Fibroblast of lung (primary cell): ENCODE results near the gene STARD3. TPM values are rescaled to one million over a fixed set of nuclear protein-coding genes. Genes with fewer than 3 reads are reported as not detected.
A peak's percentile ranks its signal among the peaks of the same experiment; 100 is the strongest.

Experiments used
- DNase-seq, 2 donors: peaks; one replicate each; pipeline versions ENCODE4 v3.0.0 to v3.0.0-alpha.2; 2010; ENCODE audit warnings: low read depth in 2 of 2
- H2AFZ ChIP-seq: 2 replicates; pipeline ENCODE4 v1.5.1; 2012; ENCODE audit warnings: low read length, control low read depth, inconsistent platforms
- H3K27ac ChIP-seq: 2 replicates; pipeline ENCODE4 v1.5.1; 2011; ENCODE audit warnings: low read length, control low read depth; ENCODE audit not compliant: insufficient read depth
- H3K27me3 ChIP-seq: 2 replicates; pipeline ENCODE4 v1.5.1; 2011; ENCODE audit warnings: mild to moderate bottlenecking, low read length; ENCODE audit not compliant: control insufficient read depth, insufficient read depth
- H3K36me3 ChIP-seq: 2 replicates; pipeline ENCODE4 v1.5.1; 2011; ENCODE audit warnings: low read length; ENCODE audit not compliant: control insufficient read depth, insufficient read depth
- H3K4me1 ChIP-seq: 2 replicates; pipeline ENCODE4 v1.5.1; 2011; ENCODE audit warnings: low read length; ENCODE audit not compliant: control insufficient read depth, insufficient read depth; ENCODE audit errors: extremely low read depth
- H3K4me2 ChIP-seq: 2 replicates; pipeline ENCODE4 v1.5.1; 2011; ENCODE audit warnings: low read length, control low read depth; ENCODE audit not compliant: insufficient read depth; ENCODE audit errors: extremely low read depth
- H3K4me3 ChIP-seq, 4 experiments: fragments of 200-600 bp in 1 of 4; sonication (generic) in 1 of 4; replicated peaks in 1 of 4; 2 replicates each; pipeline ENCODE4 v1.5.1; 2011 to 2016; ENCODE audit warnings: low read length in 4 of 4, low read depth in 3 of 4, mild to moderate bottlenecking in 3 of 4, control low read depth in 2 of 4, inconsistent platforms in 1 of 4, mixed read lengths in 1 of 4; ENCODE audit not compliant: insufficient read depth in 1 of 4; ENCODE audit errors: control extremely low read depth in 1 of 4
- H3K79me2 ChIP-seq: 2 replicates; pipeline ENCODE4 v1.5.1; 2012; ENCODE audit warnings: mild to moderate bottlenecking, low read length, inconsistent platforms; ENCODE audit not compliant: control insufficient read depth, insufficient read depth
- H3K9ac ChIP-seq: 2 replicates; pipeline ENCODE4 v1.5.1; 2011; ENCODE audit warnings: mild to moderate bottlenecking, low read length, control low read depth; ENCODE audit not compliant: insufficient read depth
- H3K9me3 ChIP-seq: 2 replicates; pipeline ENCODE4 v1.5.1; 2012; ENCODE audit warnings: low read depth, low read length; ENCODE audit not compliant: control insufficient read depth, insufficient read depth
- H4K20me1 ChIP-seq: 2 replicates; pipeline ENCODE4 v1.5.1; 2011; ENCODE audit warnings: low read length; ENCODE audit not compliant: control insufficient read depth, insufficient read depth; ENCODE audit errors: extremely low read depth
- CTCF ChIP-seq, 2 donors: IDR thresholded peaks in 1 of 2; conservative IDR thresholded peaks in 1 of 2; 1 replicate in 1 of 2; 2 replicates in 1 of 2; pipeline ENCODE4 v1.5.1; 2011 to 2012; ENCODE audit warnings: low read length in 2 of 2, control low read depth in 1 of 2, inconsistent platforms in 1 of 2, low read depth in 1 of 2, mild to moderate bottlenecking in 1 of 2
- EZH2 ChIP-seq: IDR thresholded peaks from 2 replicates; pipeline ENCODE4 v1.5.1; 2012; ENCODE audit warnings: low read length, control low read depth, mild to moderate bottlenecking; ENCODE audit errors: missing control alignments
- polyA plus RNA-seq, 2 donors: library from polyadenylated mRNA; depleted of rRNA in 1 of 2; stranded (reverse) in 1 of 2; unstranded in 1 of 2; fragments of >200 nt; gene quantifications; 2 replicates each; pipeline ENCODE4 v1.2.1, GENCODE V29; 2011 to 2012; ENCODE audit warnings: missing spikeins in 1 of 2
- total RNA-seq: library from RNA; depleted of rRNA; stranded (reverse); fragments of >200 nt; gene quantifications from 2 replicates; pipeline ENCODE4 v1.2.1, GENCODE V29; 2014

The STARD3 gene
- total and polyA plus RNA-seq, 2 donors (not counting 1 experiment from before 2014, with no cell fraction given) = 30.4 to 31.7 TPM

GRCh38 chr17:39641883-39642282 is 4.9 kb downstream of the STARD3 start:
- peaks cover 28% of the 10 kb centered on the region for H3K79me2 ChIP-seq
- no peak for DNase-seq
- H2AFZ ChIP-seq = no peak overlapping the region
- H3K27ac ChIP-seq = no peak overlapping the region
- no peaks in the 10 kb centered on the region for H3K36me3 ChIP-seq
- TF ChIP-seq CTCF (conservative IDR thresholded peaks at IDR 0.05 in 1 of 2, IDR thresholded peaks at IDR 0.05 in 1 of 2; ENCODE audit: low read depth in 1 of 2, low read length in 2 of 2) = no peak
- no peak for TF ChIP-seq EZH2
- H3K9me3 ChIP-seq = no peaks in the 10 kb centered on the region
- no peak overlapping the region for H3K4me2 ChIP-seq
- no peak overlapping the region for H3K9ac ChIP-seq
- H3K4me1 ChIP-seq = peaks cover 16% of the 10 kb centered on the region
- no peaks in the 10 kb centered on the region for H3K27me3 ChIP-seq
- no peak overlapping the region for H3K4me3 ChIP-seq
- H4K20me1 ChIP-seq = peaks cover 1% of the 10 kb centered on the region

DNA sequence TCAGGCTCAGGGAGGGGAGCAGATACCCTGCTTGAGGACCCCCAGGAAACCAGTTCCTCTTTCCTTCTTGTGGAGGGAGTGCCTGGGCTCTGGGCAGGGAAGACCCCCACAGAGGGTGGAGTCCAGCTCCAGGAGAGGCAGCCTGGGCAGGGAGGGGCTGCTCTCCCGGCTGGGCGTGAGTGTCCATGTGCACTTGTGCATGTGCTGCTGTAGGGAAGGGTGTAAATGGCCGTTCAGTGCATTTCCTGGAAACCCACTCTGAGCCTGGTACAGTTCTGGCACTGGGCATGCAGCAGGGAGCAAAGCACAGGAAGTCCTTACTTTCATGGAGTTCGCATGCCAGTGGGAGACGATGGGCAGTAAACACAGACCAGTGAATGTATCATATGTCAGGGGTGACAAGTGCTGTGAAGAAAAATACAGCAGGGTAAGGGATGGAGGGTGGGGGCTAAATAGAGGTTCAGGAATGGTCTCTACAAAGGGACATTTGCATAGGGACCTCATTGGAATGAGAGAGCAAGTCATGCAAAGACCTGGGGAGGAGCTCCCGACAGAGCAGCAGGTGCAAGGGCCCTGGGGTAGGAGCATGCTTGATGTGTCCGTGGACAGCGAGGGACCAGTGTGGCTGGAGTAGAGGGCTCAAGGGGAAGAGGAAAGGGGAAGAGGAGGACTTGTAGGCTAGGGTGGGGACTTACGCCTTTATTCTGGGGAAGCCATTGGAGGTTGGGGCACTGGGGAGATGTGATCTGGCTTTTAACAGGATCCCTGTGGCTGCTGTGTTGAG is 5.5 kb downstream of the STARD3 start:
- peaks cover 16% of the 10 kb centered on the region for H3K4me1 ChIP-seq
- H3K9ac ChIP-seq = no peak overlapping the region
- no peaks in the 10 kb centered on the region for H3K9me3 ChIP-seq
- H3K4me2 ChIP-seq = no peak overlapping the region
- no peak for DNase-seq
- H3K4me3 ChIP-seq = no peak overlapping the region
- H4K20me1 ChIP-seq = peaks cover 1% of the 10 kb centered on the region
- H3K36me3 ChIP-seq = no peaks in the 10 kb centered on the region
- H3K27ac ChIP-seq = no peak overlapping the region
- TF ChIP-seq CTCF (conservative IDR thresholded peaks at IDR 0.05 in 1 of 2, IDR thresholded peaks at IDR 0.05 in 1 of 2; ENCODE audit: low read depth in 1 of 2, low read length in 2 of 2) (no peak), EZH2 (no peak)
- no peaks in the 10 kb centered on the region for H3K27me3 ChIP-seq
- H3K79me2 ChIP-seq = peaks cover 25% of the 10 kb centered on the region
- no peak overlapping the region for H2AFZ ChIP-seq

DNA sequence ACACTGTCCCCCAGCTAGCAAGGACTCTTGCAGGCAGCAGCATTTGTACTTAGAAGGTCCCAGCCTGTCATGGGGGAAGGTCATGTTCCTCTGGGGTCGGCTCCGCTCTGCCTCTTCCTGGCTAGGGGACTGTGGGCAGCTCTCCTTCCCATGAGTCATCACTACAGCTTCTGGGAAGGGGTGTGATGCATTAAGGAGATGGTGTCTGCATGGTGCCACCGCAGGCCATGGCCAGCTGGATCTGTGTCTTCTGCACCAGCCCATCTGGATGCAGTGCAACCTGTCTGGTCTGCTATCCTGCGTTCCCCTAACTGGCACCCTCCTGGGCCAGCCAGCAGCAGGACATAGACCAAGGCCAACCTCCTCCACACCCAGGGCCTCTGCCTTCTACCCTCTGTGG is 6.3 kb downstream of the STARD3 start:
- DNase-seq = peak in 1 of 2 donors; percentile 57
- no peak overlapping the region for H2AFZ ChIP-seq
- no peak for TF ChIP-seq CTCF (conservative IDR thresholded peaks at IDR 0.05 in 1 of 2, IDR thresholded peaks at IDR 0.05 in 1 of 2; ENCODE audit: low read depth in 1 of 2, low read length in 2 of 2)
- TF ChIP-seq EZH2 = no peak
- peaks cover 20% of the 10 kb centered on the region for H3K79me2 ChIP-seq
- H3K4me1 ChIP-seq = peaks cover 12% of the 10 kb centered on the region
- H3K27ac ChIP-seq = no peak overlapping the region
- no peaks in the 10 kb centered on the region for H3K27me3 ChIP-seq
- H3K9me3 ChIP-seq = no peaks in the 10 kb centered on the region
- peaks cover 1% of the 10 kb centered on the region for H4K20me1 ChIP-seq
- H3K36me3 ChIP-seq = no peaks in the 10 kb centered on the region
- H3K4me3 ChIP-seq = no peak overlapping the region
- H3K9ac ChIP-seq = no peak overlapping the region
- H3K4me2 ChIP-seq = no peak overlapping the region
